MCF 10A (cell line): ENCODE results near the gene DHX35. TPM values are rescaled to one million over a fixed set of nuclear protein-coding genes. Genes with fewer than 3 reads are reported as not detected.
A peak's percentile ranks its signal among the peaks of the same experiment; 100 is the strongest.

ENCODE experiments used
- BruUV-seq: library from RNA; stranded (reverse); fragments of 400-500 nt; replicated peaks from 2 replicates; lab custom pipeline; 2021; lab: Mats Ljungman, UMichigan
- CTCF ChIA-PET: fragments of 300-600 bp; sonication (Branson Sonifier 250); formaldehyde crosslinking; extraction: SDS; loops from one replicate; lab custom pipeline; 2021; ENCODE audit warnings: antibody characterized with exemption, inconsistent platforms; lab: Yijun Ruan, JAX
- POLR2A ChIA-PET: fragments of 300-600, 350-650 bp; sonication (Branson Sonifier 250); formaldehyde crosslinking; extraction: SDS; loops from one replicate; lab custom pipeline; 2020; ENCODE audit warnings: antibody characterized with exemption, inconsistent platforms; lab: Yijun Ruan, JAX
- DNase-seq: peaks from one replicate; pipeline ENCODE4 v3.0.0-alpha.2; 2018; ENCODE audit not compliant: unreplicated experiment
- H3K27ac Mint-ChIP-seq: one replicate; pipeline ENCODE4 v1.8.0; 2022; ENCODE audit warnings: mild to moderate bottlenecking, low read depth, mixed read lengths; ENCODE audit not compliant: unreplicated experiment
- H3K27me3 Mint-ChIP-seq: one replicate; pipeline ENCODE4 v1.8.0; 2022; ENCODE audit warnings: mixed read lengths; ENCODE audit not compliant: insufficient read depth, unreplicated experiment
- H3K36me3 Mint-ChIP-seq: one replicate; pipeline ENCODE4 v1.8.0; 2022; ENCODE audit warnings: mild to moderate bottlenecking, moderate library complexity, mixed read lengths; ENCODE audit not compliant: insufficient read depth, unreplicated experiment
- H3K4me1 Mint-ChIP-seq: one replicate; pipeline ENCODE4 v1.8.0; 2022; ENCODE audit warnings: mixed read lengths; ENCODE audit not compliant: insufficient read depth, unreplicated experiment
- H3K4me3 Mint-ChIP-seq: one replicate; pipeline ENCODE4 v1.8.0; 2022; ENCODE audit warnings: mild to moderate bottlenecking, moderate library complexity, mixed read lengths; ENCODE audit not compliant: unreplicated experiment
- H3K9me3 Mint-ChIP-seq: one replicate; pipeline ENCODE4 v1.8.0; 2022; ENCODE audit warnings: mixed read lengths; ENCODE audit not compliant: unreplicated experiment
- CTCF ChIP-seq: fragments of 200-600 bp; IDR thresholded peaks from one replicate; pipeline ENCODE4 v1.8.0; 2022; ENCODE audit warnings: antibody characterized with exemption, mild to moderate bottlenecking; ENCODE audit not compliant: unreplicated experiment
- intact Hi-C: fragments of 100-400 bp; cut with micrococcal nuclease; formaldehyde crosslinking; loops from 2 replicates; pipeline ENCODE4 v1.14.1; 2022
- total RNA-seq: library from RNA; stranded (reverse); gene quantifications from 2 replicates; pipeline ENCODE4 v1.2.3, GENCODE V29; 2022

DHX35 gene
- total RNA-seq, 1 experiment from 2014 or later, result 7.8 TPM

DNA sequence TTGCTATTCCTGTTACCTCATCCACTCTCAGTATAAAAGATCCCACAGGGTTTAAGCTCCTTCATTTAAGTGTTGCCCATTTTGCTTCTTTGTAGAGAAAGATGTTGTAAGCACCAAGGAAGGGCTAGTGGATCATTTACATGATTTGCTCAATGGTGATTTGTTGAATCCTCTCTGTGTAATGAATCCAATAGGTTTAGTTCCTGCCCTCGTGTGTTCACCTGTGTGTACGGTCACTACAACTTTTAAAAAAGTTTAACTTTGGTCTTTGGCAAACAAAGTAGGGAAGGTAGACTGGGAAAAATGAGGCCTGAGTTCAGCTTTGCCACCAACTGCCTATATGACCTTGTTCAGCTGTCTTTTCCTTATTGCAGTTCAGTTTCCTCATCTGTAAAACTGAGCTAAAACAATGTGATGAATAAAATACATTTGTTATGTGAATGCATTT lies 51.5 kb downstream of the DHX35 start:
- POLR2A ChIA-PET, result interaction anchor here (1.3 to 2.4 kb wide), 3 partner anchors 9 to 16 kb away, joined by 3 to 9 read pairs (median 7); no protein-coding TSS in a partner anchor
- no TSS peak for BruUV-seq
- no peak for DNase-seq
- intact Hi-C loops, result no loop called here
- Mint-ChIP-seq H3K27ac (no peak overlapping the region), H3K4me3 (no peak overlapping the region), H3K4me1 (no peaks in the 10 kb centered on the region), H3K9me3 (no peaks in the 10 kb centered on the region), H3K27me3 (no peaks in the 10 kb centered on the region), H3K36me3 (peaks cover 60% of the 10 kb centered on the region)
- no peak for TF ChIP-seq CTCF
- CTCF ChIA-PET, result interaction anchor here (0.9 to 2.6 kb wide), 5 partner anchors 9 to 68 kb away, joined by 3 to 15 read pairs (median 4); no protein-coding TSS in a partner anchor

- intact Hi-C loops, result no loop called here
- TF ChIP-seq CTCF, result no peak
- Mint-ChIP-seq H3K27me3 (no peaks in the 10 kb centered on the region), H3K27ac (no peak overlapping the region), H3K9me3 (no peaks in the 10 kb centered on the region), H3K4me3 (no peak overlapping the region), H3K36me3 (peaks cover 53% of the 10 kb centered on the region), H3K4me1 (no peaks in the 10 kb centered on the region)
- no TSS peak for BruUV-seq
- POLR2A ChIA-PET, result no interaction called here
- CTCF ChIA-PET, result interaction anchor here (0.9 kb wide), 1 partner anchor 65 kb away, joined by 3 read pairs; no protein-coding TSS in a partner anchor
- DNase-seq, result no peak
Measured at GRCh38 chr20:39016041-39016440, 53.9 kb downstream of the DHX35 start.

GRCh38 chr20:39016506-39016905 lies 54.4 kb downstream of the DHX35 start:
- intact Hi-C loops, result no loop called here
- Mint-ChIP-seq H3K27me3 (no peaks in the 10 kb centered on the region), H3K27ac (no peak overlapping the region), H3K9me3 (no peaks in the 10 kb centered on the region), H3K36me3 (peaks cover 48% of the 10 kb centered on the region), H3K4me3 (no peak overlapping the region), H3K4me1 (no peaks in the 10 kb centered on the region)
- peak; percentile 15 for DNase-seq
- TF ChIP-seq CTCF, result no peak
- BruUV-seq, result no TSS peak
- CTCF ChIA-PET, result interaction anchor here (0.6 kb wide), 1 partner anchor 105 kb away, joined by 4 read pairs; no protein-coding TSS in a partner anchor
- POLR2A ChIA-PET, result no interaction called here

- CTCF ChIA-PET, result interaction anchor here (1.1 kb wide), 1 partner anchor 30 kb away, joined by 4 read pairs; no protein-coding TSS in a partner anchor
- Mint-ChIP-seq H3K36me3 (peaks cover 41% of the 10 kb centered on the region), H3K9me3 (no peaks in the 10 kb centered on the region), H3K27ac (no peak overlapping the region), H3K4me3 (no peak overlapping the region), H3K4me1 (no peaks in the 10 kb centered on the region), H3K27me3 (no peaks in the 10 kb centered on the region)
- DNase-seq, result no peak
- POLR2A ChIA-PET, result interaction anchor here (0.6 to 1.0 kb wide), 2 partner anchors 10 to 49 kb away, joined by 4 to 7 read pairs; no protein-coding TSS in a partner anchor
- no TSS peak for BruUV-seq
- intact Hi-C loops, result no loop called here
- TF ChIP-seq CTCF, result no peak
Measured at GRCh38 chr20:39019027-39019426, 56.9 kb downstream of the DHX35 start.
